DMS53 treated with DMSO at 0.1 percent for 48 hours (cell line): ENCODE data around the gene JPT1.
"Not testable (repeated sequence)": the region's sequence is repeated elsewhere in the genome, so short reads cannot be mapped to it uniquely, and the experiment has no call there.

Experiments
- DNase-seq: peaks from one replicate; lab custom pipeline; 2025; ENCODE audit not compliant: unreplicated experiment; lab: John Stamatoyannopoulos, UW

The JPT1 gene

GRCh38 chr17:75158480-75158879 lies 4.2 kb upstream of the JPT1 start:
- not testable (repeated sequence) for DNase-seq

- DNase-seq: no peak
These were observed 884 bp upstream of the JPT1 start for GRCh38 chr17:75155191-75155601.

- no peak for DNase-seq
These were observed 525 bp downstream of the JPT1 start for GRCh38 chr17:75153780-75154194.

GRCh38 chr17:75152922-75153779 lies 1.2 kb downstream of the JPT1 start:
- DNase-seq: peak; percentile 23

- no peak for DNase-seq
These were observed 1.8 kb downstream of the JPT1 start for GRCh38 chr17:75152523-75152921.

GRCh38 chr17:75151930-75152329 lies 2.4 kb downstream of the JPT1 start:
- no peak for DNase-seq

GRCh38 chr17:75147878-75148546 lies 6.3 kb downstream of the JPT1 start:
- no peak for DNase-seq

- no peak for DNase-seq
These were observed 7.7 kb downstream of the JPT1 start for GRCh38 chr17:75146592-75146991.

- DNase-seq: no peak
These were observed 9.3 kb downstream of the JPT1 start for GRCh38 chr17:75144816-75145512.

- no peak for DNase-seq
These were observed 11.9 kb downstream of the JPT1 start for GRCh38 chr17:75142236-75142971.

- DNase-seq: no peak
These were observed 15.8 kb downstream of the JPT1 start for GRCh38 chr17:75138519-75138918.

- not testable (repeated sequence) for DNase-seq
These were observed 16.6 kb downstream of the JPT1 start for GRCh38 chr17:75137762-75138161.

GRCh38 chr17:75135946-75136345 lies 18.4 kb downstream of the JPT1 start:
- no peak for DNase-seq

GRCh38 chr17:75135452-75135851 lies 18.9 kb downstream of the JPT1 start:
- DNase-seq: no peak

GRCh38 chr17:75133607-75134347 lies 20.5 kb downstream of the JPT1 start:
- not testable (repeated sequence) for DNase-seq

- DNase-seq: no peak
These were observed 21.3 kb downstream of the JPT1 start for GRCh38 chr17:75133001-75133400.

GRCh38 chr17:75132018-75133000 lies 22.0 kb downstream of the JPT1 start:
- DNase-seq: not testable (repeated sequence)

- DNase-seq: peak; percentile 75
These were observed 22.9 kb downstream of the JPT1 start, which contains the start of gene NT5C for GRCh38 chr17:75131278-75132017. TSS of gene NT5C (minus strand) at chr17:75131742. CDS start at chr17:75131707, 35 bp downstream.
